Right renal pelvis (tissue), 4 donors: ENCODE measurements around the gene NTSR2. TPM values are rescaled to one million over a fixed set of nuclear protein-coding genes. Genes with fewer than 3 reads are reported as not detected.
A peak's percentile ranks its signal among the peaks of the same experiment; 100 is the strongest.

Experiments
- DNase-seq, 4 donors: peaks; one replicate each; pipeline ENCODE4 v3.0.0-alpha.2; 2013; ENCODE audit warnings: low read depth in 4 of 4, low spot score in 3 of 4, missing footprints in 1 of 4
- polyA plus RNA-seq, 4 donors: library from polyadenylated mRNA; unstranded; fragments of 120-200 nt; gene quantifications; one replicate each; pipeline ENCODE4 v1.2.1, GENCODE V29; 2013; ENCODE audit not compliant: insufficient read length in 4 of 4

Gene NTSR2
- polyA plus RNA-seq, 4 donors = not detected

- DNase-seq = no peak
Observed at GRCh38 chr2:11699686-11700670, 30.0 kb upstream of the NTSR2 start.

- no peak for DNase-seq
Observed at GRCh38 chr2:11698009-11698922, 28.3 kb upstream of the NTSR2 start.

GRCh38 chr2:11697103-11697871, 27.3 kb upstream of the NTSR2 start:
- DNase-seq = no peak

- DNase-seq = no peak
Observed at GRCh38 chr2:11696736-11697102, 26.7 kb upstream of the NTSR2 start.

GRCh38 chr2:11695576-11695975, 25.6 kb upstream of the NTSR2 start:
- DNase-seq = no peak

- DNase-seq = peak; percentile 46 to 59 (median 56)
Observed at GRCh38 chr2:11692966-11693521, 23.0 kb upstream of the NTSR2 start.

GRCh38 chr2:11691076-11691660, 21.2 kb upstream of the NTSR2 start:
- no peak for DNase-seq

- peak in 3 of 4 donors; percentile 60 to 74 (median 64) for DNase-seq
Observed at GRCh38 chr2:11688222-11689069, 18.5 kb upstream of the NTSR2 start.

GRCh38 chr2:11687736-11688135, 17.7 kb upstream of the NTSR2 start:
- DNase-seq = no peak

- no peak for DNase-seq
Observed at GRCh38 chr2:11685906-11686470, 16.0 kb upstream of the NTSR2 start.

GRCh38 chr2:11684894-11685460, 15.0 kb upstream of the NTSR2 start:
- DNase-seq = no peak

GRCh38 chr2:11683966-11684365, 14.0 kb upstream of the NTSR2 start:
- no peak for DNase-seq

- no peak for DNase-seq
Observed at GRCh38 chr2:11683476-11683875, 13.5 kb upstream of the NTSR2 start.

- DNase-seq = no peak
Observed at GRCh38 chr2:11682590-11682915, 12.6 kb upstream of the NTSR2 start.

GRCh38 chr2:11681722-11682589, 12.0 kb upstream of the NTSR2 start:
- no peak for DNase-seq

GRCh38 chr2:11680901-11681721, 11.1 kb upstream of the NTSR2 start:
- no peak for DNase-seq
